WTC11 (cell line): ENCODE results near the gene CASP4. TPM values are rescaled to one million over a fixed set of nuclear protein-coding genes. Genes with fewer than 3 reads are reported as not detected.

Experiments used
- ATAC-seq: fragments of 200-7000 bp; cut with Tn5 transposase; 2 replicates; pipeline ENCODE4 v1.10.0; 2021; ENCODE audit warnings: mild to moderate bottlenecking, moderate library complexity
- CTCF ChIA-PET: fragments of 300-600 bp; sonication (Branson Sonifier 250); formaldehyde crosslinking; loops from one replicate; lab custom pipeline; 2021; ENCODE audit warnings: antibody characterized with exemption; lab: Charles Lee
- POLR2A ChIA-PET: fragments of 350-600 bp; sonication (Branson Sonifier 250); formaldehyde crosslinking; loops from one replicate; lab custom pipeline; 2021; ENCODE audit warnings: antibody characterized with exemption; lab: Charles Lee
- DNase-seq: peaks from one replicate; pipeline ENCODE4 v3.0.0; 2021; ENCODE audit warnings: low spot score
- H3K27ac Mint-ChIP-seq: 2 replicates; pipeline ENCODE4 v1.8.0; 2021; ENCODE audit warnings: mixed read lengths
- H3K27me3 Mint-ChIP-seq: 2 replicates; pipeline ENCODE4 v1.8.0; 2021; ENCODE audit warnings: low read depth, mild to moderate bottlenecking, moderate library complexity, mixed read lengths
- H3K36me3 Mint-ChIP-seq: 2 replicates; pipeline ENCODE4 v1.8.0; 2021; ENCODE audit warnings: mixed read lengths
- H3K4me1 Mint-ChIP-seq: 2 replicates; pipeline ENCODE4 v1.8.0; 2022; ENCODE audit warnings: mixed read lengths
- H3K4me3 Mint-ChIP-seq: 2 replicates; pipeline ENCODE4 v1.8.0; 2021; ENCODE audit warnings: mild to moderate bottlenecking, moderate library complexity, mixed read lengths
- H3K9me3 Mint-ChIP-seq: 2 replicates; pipeline ENCODE4 v1.8.0; 2021; ENCODE audit warnings: mixed read lengths
- GABPB1 ChIP-seq: sonication (generic); formaldehyde crosslinking; IDR thresholded peaks from 2 replicates; pipeline ENCODE4 v1.8.1; 2023; ENCODE audit warnings: mild to moderate bottlenecking, missing genetic modification reagents
- MXD4 ChIP-seq: fragments of 250-450 bp; sonication (Bioruptor Pico); IDR thresholded peaks from 2 replicates; pipeline ENCODE4 v1.8.0; 2021; ENCODE audit warnings: mild to moderate bottlenecking, moderate library complexity, borderline replicate concordance
- NR3C1 ChIP-seq: sonication (generic); formaldehyde crosslinking; conservative IDR thresholded peaks from 2 replicates; pipeline ENCODE4 v1.8.1; 2023; ENCODE audit warnings: low read depth, mild to moderate bottlenecking, missing genetic modification reagents
- OVOL2 ChIP-seq: fragments of 250-450 bp; sonication (Bioruptor Pico); IDR thresholded peaks from 2 replicates; pipeline ENCODE4 v1.9.0; 2021; ENCODE audit warnings: mild to moderate bottlenecking, borderline replicate concordance
- SMAD4 ChIP-seq: sonication (generic); formaldehyde crosslinking; IDR thresholded peaks from 2 replicates; pipeline ENCODE4 v1.8.0; 2022; ENCODE audit warnings: mild to moderate bottlenecking, missing genetic modification reagents
- TP53 ChIP-seq: sonication (generic); formaldehyde crosslinking; IDR thresholded peaks from 2 replicates; pipeline ENCODE4 v1.8.1; 2023; ENCODE audit warnings: mild to moderate bottlenecking, missing genetic modification reagents
- total RNA-seq: library from RNA; stranded (reverse); gene quantifications from 3 replicates; pipeline ENCODE4 v1.2.3, GENCODE V29; 2021
- TF ChIP-seq, protein P1 (sequence below): sonication (generic); formaldehyde crosslinking; IDR thresholded peaks from 2 replicates; pipeline ENCODE4 v1.8.1; 2022; ENCODE audit warnings: mild to moderate bottlenecking, missing genetic modification reagents, moderate library complexity, borderline replicate concordance
- TF ChIP-seq, protein P2 (sequence below): fragments of 250-450 bp; sonication (Bioruptor Pico); IDR thresholded peaks from 2 replicates; pipeline ENCODE4 v1.9.0; 2021; ENCODE audit warnings: mild to moderate bottlenecking
- TF ChIP-seq, protein P3 (sequence below): sonication (generic); formaldehyde crosslinking; IDR thresholded peaks from 2 replicates; pipeline ENCODE4 v1.8.1; 2023; ENCODE audit warnings: mild to moderate bottlenecking, missing genetic modification reagents
- TF ChIP-seq, protein P4 (sequence below): fragments of 250-450 bp; sonication (Bioruptor Pico); IDR thresholded peaks from 2 replicates; pipeline ENCODE4 v1.9.0; 2021; ENCODE audit warnings: mild to moderate bottlenecking
- TF ChIP-seq, protein P5 (sequence below): sonication (generic); formaldehyde crosslinking; IDR thresholded peaks from 2 replicates; pipeline ENCODE4 v1.8.1; 2023; ENCODE audit warnings: mild to moderate bottlenecking, missing genetic modification reagents, borderline replicate concordance

Gene CASP4
- total RNA-seq, 1 experiment from 2014 or later, result 0.44 TPM

DNA sequence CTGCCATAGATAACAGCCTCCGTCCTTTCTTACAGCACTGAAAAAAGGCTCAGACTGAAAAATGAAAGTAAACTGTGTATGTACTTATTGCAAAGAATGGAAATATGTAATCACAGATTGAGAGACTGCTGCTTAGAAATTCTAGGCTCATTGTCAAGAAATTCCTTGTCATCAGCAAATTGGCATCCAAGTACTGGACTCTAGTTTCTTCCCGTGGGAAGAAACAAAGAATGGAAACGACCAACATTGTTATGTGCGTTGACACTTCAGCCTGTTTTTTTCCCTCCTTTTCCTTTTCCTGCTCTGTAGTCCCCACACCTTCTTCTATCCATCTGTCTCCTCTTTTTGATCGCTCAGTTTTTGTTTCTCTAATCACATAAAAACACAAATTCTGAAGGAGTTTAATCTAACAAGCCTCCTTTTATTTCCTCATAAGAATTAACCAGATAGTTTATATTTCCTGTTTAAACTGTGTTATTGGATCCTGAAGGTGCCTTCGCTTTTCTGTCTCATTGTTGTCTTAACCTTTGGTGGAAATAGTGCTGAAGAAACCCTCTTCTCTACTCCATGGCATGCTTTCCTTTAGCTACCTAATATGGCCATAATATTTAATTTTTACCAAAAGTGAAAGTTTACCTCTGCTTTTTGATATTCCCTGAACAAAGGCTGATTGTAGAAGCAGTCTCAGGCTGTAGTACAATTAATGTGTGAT, 50.1 kb downstream of the CASP4 start:
- no peak overlapping the region for H3K27ac Mint-ChIP-seq

DNA sequence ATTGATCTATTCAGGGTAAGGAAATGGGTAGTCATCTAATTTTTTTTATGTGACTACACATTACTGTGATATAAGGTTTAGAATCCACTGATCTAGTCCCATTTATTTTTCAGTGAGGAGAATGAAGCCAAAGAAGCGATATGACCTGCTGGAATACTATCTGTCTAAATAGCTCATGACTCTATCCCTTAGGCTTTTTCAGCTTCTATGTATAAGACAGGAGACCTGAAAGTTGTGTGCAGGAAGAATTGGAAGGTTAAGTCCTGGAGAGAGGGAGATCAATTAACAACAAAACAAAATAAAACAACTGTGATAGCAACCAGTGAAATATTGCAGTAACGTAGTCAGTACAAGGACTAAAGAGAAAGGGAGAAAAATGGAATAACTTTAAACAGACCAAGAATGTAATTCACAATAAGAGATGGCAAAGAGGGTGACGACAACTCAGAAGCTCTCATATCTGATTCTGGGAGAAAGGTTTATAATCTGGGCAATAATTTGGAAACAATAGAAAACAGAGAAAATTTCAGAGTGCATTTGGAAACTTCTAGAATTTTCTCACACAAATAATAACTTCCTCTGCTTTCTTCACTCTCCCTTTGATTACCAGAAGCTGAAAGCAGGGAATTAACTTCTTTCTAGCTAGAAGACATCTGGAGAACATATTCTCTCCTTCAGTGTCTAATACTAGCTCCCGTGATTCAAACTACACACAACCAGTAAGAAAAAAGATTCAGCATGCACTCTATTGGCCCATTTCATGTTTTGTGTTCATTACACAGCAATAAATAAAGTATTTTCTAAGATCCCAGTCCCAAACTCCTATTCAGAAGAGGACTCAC, 50.9 kb downstream of the CASP4 start:
- ATAC-seq, result no peak
- no peak overlapping the region for H3K27ac Mint-ChIP-seq
- no peaks in the 10 kb centered on the region for H3K36me3 Mint-ChIP-seq
- POLR2A ChIA-PET, result no interaction called here
- TF ChIP-seq, protein P1, sequence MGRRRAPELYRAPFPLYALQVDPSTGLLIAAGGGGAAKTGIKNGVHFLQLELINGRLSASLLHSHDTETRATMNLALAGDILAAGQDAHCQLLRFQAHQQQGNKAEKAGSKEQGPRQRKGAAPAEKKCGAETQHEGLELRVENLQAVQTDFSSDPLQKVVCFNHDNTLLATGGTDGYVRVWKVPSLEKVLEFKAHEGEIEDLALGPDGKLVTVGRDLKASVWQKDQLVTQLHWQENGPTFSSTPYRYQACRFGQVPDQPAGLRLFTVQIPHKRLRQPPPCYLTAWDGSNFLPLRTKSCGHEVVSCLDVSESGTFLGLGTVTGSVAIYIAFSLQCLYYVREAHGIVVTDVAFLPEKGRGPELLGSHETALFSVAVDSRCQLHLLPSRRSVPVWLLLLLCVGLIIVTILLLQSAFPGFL (CRISPR knock-in tag), result no peak
- CTCF ChIA-PET, result no interaction called here
- H3K9me3 Mint-ChIP-seq, result peaks cover 5% of the 10 kb centered on the region; the same call in 1 of the 2 replicates
- H3K4me1 Mint-ChIP-seq, result peaks cover 5% of the 10 kb centered on the region
- no peaks in the 10 kb centered on the region for H3K27me3 Mint-ChIP-seq
- no peak for DNase-seq
- H3K4me3 Mint-ChIP-seq, result no peak overlapping the region

More for the DNA sequence above, 50.1 kb downstream of the CASP4 start:
- CTCF ChIA-PET, result no interaction called here
- H3K9me3 Mint-ChIP-seq, result peaks cover 6% of the 10 kb centered on the region; the same call in 1 of the 2 replicates
- H3K4me1 Mint-ChIP-seq, result peaks cover 5% of the 10 kb centered on the region
- no peaks in the 10 kb centered on the region for H3K27me3 Mint-ChIP-seq
- POLR2A ChIA-PET, result no interaction called here
- no peak overlapping the region for H3K4me3 Mint-ChIP-seq
- H3K36me3 Mint-ChIP-seq, result no peaks in the 10 kb centered on the region
- ATAC-seq (no peak), DNase-seq (no peak)
- TF ChIP-seq OVOL2 (CRISPR knock-in tag), result no peak
- TF ChIP-seq, protein P2, sequence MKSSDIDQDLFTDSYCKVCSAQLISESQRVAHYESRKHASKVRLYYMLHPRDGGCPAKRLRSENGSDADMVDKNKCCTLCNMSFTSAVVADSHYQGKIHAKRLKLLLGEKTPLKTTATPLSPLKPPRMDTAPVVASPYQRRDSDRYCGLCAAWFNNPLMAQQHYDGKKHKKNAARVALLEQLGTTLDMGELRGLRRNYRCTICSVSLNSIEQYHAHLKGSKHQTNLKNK (CRISPR knock-in tag), result no peak
- TF ChIP-seq TP53 (CRISPR knock-in tag), result no peak
- TF ChIP-seq, protein P3, sequence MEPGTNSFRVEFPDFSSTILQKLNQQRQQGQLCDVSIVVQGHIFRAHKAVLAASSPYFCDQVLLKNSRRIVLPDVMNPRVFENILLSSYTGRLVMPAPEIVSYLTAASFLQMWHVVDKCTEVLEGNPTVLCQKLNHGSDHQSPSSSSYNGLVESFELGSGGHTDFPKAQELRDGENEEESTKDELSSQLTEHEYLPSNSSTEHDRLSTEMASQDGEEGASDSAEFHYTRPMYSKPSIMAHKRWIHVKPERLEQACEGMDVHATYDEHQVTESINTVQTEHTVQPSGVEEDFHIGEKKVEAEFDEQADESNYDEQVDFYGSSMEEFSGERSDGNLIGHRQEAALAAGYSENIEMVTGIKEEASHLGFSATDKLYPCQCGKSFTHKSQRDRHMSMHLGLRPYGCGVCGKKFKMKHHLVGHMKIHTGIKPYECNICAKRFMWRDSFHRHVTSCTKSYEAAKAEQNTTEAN, result no peak
- TF ChIP-seq GABPB1, result no peak
- no peak for TF ChIP-seq SMAD4 (CRISPR knock-in tag)
- TF ChIP-seq MXD4 (CRISPR knock-in tag), result no peak
- no peak for TF ChIP-seq NR3C1 (CRISPR knock-in tag)

DNA sequence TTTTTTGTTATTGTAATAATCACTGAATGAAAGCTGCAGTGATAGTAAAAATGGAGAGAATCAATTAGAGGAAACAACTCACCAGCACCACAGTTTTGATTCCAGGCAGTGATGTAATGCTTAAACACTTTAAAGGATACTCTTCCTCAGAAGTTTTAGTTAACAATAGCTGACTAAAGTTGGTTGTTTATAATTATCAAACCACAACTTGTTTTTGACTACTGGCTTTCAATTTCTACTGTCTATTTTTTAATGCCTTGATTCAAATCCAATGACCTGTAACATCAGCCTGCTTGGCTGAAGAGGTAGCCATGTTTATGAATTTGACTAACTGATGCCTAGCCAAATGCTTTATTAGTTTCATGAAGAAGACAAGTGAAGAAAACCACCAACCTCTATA, 51.9 kb downstream of the CASP4 start:
- no peak for ATAC-seq
- CTCF ChIA-PET, result no interaction called here
- Mint-ChIP-seq H3K4me1 (peaks cover 5% of the 10 kb centered on the region), H3K27ac (no peak overlapping the region), H3K9me3 (peaks cover 5% of the 10 kb centered on the region; the same call in 1 of the 2 replicates), H3K4me3 (no peak overlapping the region), H3K36me3 (no peaks in the 10 kb centered on the region), H3K27me3 (no peaks in the 10 kb centered on the region)
- POLR2A ChIA-PET, result no interaction called here
- TF ChIP-seq, protein P4, sequence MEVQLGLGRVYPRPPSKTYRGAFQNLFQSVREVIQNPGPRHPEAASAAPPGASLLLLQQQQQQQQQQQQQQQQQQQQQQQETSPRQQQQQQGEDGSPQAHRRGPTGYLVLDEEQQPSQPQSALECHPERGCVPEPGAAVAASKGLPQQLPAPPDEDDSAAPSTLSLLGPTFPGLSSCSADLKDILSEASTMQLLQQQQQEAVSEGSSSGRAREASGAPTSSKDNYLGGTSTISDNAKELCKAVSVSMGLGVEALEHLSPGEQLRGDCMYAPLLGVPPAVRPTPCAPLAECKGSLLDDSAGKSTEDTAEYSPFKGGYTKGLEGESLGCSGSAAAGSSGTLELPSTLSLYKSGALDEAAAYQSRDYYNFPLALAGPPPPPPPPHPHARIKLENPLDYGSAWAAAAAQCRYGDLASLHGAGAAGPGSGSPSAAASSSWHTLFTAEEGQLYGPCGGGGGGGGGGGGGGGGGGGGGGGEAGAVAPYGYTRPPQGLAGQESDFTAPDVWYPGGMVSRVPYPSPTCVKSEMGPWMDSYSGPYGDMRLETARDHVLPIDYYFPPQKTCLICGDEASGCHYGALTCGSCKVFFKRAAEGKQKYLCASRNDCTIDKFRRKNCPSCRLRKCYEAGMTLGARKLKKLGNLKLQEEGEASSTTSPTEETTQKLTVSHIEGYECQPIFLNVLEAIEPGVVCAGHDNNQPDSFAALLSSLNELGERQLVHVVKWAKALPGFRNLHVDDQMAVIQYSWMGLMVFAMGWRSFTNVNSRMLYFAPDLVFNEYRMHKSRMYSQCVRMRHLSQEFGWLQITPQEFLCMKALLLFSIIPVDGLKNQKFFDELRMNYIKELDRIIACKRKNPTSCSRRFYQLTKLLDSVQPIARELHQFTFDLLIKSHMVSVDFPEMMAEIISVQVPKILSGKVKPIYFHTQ, result no peak
- TF ChIP-seq, protein P5, sequence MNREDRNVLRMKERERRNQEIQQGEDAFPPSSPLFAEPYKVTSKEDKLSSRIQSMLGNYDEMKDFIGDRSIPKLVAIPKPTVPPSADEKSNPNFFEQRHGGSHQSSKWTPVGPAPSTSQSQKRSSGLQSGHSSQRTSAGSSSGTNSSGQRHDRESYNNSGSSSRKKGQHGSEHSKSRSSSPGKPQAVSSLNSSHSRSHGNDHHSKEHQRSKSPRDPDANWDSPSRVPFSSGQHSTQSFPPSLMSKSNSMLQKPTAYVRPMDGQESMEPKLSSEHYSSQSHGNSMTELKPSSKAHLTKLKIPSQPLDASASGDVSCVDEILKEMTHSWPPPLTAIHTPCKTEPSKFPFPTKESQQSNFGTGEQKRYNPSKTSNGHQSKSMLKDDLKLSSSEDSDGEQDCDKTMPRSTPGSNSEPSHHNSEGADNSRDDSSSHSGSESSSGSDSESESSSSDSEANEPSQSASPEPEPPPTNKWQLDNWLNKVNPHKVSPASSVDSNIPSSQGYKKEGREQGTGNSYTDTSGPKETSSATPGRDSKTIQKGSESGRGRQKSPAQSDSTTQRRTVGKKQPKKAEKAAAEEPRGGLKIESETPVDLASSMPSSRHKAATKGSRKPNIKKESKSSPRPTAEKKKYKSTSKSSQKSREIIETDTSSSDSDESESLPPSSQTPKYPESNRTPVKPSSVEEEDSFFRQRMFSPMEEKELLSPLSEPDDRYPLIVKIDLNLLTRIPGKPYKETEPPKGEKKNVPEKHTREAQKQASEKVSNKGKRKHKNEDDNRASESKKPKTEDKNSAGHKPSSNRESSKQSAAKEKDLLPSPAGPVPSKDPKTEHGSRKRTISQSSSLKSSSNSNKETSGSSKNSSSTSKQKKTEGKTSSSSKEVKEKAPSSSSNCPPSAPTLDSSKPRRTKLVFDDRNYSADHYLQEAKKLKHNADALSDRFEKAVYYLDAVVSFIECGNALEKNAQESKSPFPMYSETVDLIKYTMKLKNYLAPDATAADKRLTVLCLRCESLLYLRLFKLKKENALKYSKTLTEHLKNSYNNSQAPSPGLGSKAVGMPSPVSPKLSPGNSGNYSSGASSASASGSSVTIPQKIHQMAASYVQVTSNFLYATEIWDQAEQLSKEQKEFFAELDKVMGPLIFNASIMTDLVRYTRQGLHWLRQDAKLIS, result no peak
- DNase-seq, result no peak
